Fibroblast of skin of abdomen (primary cell): Measurements from ENCODE around the gene DUSP11.
"Not testable (repeated sequence)": the region's sequence is repeated elsewhere in the genome, so short reads cannot be mapped to it uniquely, and the experiment has no call there.

ENCODE experiments used
- DNase-seq: peaks from one replicate; pipeline ENCODE4 v3.0.0-alpha.2; 2013

The DUSP11 gene

GRCh38 chr2:73717695-73718094, 62.2 kb downstream of the DUSP11 start:
- DNase-seq: not testable (repeated sequence)

- no peak for DNase-seq
Observed at GRCh38 chr2:73717251-73717606, 62.7 kb downstream of the DUSP11 start.

GRCh38 chr2:73716543-73717250, 63.2 kb downstream of the DUSP11 start:
- peak; percentile 61 for DNase-seq

GRCh38 chr2:73714091-73714490, 65.8 kb downstream of the DUSP11 start:
- DNase-seq: no peak
